ENCODE measurements around the gene NCOA7. TPM values are rescaled to one million over a fixed set of nuclear protein-coding genes. Genes with fewer than 3 reads are reported as not detected.

The NCOA7 gene
- total RNA-seq, 1 donor: 34.0 TPM

DNA sequence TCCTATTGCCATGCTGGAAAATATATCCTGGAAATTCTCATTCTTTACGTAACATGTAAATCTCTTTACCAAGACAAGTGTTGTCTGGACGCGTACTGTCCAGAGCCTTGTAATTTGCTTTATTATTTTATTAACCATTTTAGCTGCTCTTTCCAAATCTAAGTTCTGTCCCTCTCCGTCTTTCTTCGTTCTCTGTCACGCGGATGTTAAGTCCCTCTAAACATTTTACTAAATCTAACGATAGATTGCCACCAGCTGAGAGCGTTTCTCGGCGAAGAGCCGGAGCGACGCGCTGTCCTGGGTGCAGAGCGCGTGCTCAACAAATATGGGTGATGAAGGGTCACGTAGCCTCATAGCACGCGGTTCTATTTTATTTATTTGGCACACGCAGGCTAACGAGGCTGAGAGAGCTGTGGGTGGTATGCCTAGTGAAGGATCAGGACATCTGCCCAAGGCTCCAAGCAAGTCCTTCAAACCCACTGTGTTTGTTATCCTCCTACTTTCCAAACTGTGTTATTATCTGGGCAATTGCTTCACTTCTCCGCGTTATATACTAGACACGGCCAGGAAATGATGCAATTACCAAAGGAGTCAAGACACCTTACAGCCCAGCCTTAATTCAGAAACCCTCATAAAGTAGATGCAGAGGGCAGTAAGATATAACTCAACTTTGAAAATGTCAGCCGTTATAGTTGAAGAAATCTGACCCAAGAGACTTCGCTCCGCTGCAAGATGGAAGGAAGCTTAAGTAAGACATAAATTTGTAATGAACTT, 10.0 kb upstream of the NCOA7 start:
- Histone ChIP-seq H3K9me3 (ENCODE audit: low read depth, low read length) (no peaks in the 10 kb centered on the region), H3K4me3 (ENCODE audit: insufficient read depth, low read length) (peak overlapping the region; percentile 86), H3K27ac (ENCODE audit: low read depth, low read length) (peak overlapping the region; percentile 96), H3K27me3 (ENCODE audit: insufficient read depth, low read length) (peaks cover 6% of the 10 kb centered on the region), H4K20me1 (ENCODE audit: insufficient read depth, low read length) (no peaks in the 10 kb centered on the region), H3K4me2 (ENCODE audit: insufficient read depth, low read length) (peak overlapping the region; percentile 100), H2AFZ (ENCODE audit: low read length) (peak overlapping the region; percentile 97), H3K4me1 (ENCODE audit: insufficient read depth, low read length) (peaks cover 17% of the 10 kb centered on the region), H3K36me3 (ENCODE audit: insufficient read depth, low read length) (no peaks in the 10 kb centered on the region), H3K79me2 (ENCODE audit: insufficient read depth, low read length) (no peaks in the 10 kb centered on the region)
- TF ChIP-seq, protein P1, sequence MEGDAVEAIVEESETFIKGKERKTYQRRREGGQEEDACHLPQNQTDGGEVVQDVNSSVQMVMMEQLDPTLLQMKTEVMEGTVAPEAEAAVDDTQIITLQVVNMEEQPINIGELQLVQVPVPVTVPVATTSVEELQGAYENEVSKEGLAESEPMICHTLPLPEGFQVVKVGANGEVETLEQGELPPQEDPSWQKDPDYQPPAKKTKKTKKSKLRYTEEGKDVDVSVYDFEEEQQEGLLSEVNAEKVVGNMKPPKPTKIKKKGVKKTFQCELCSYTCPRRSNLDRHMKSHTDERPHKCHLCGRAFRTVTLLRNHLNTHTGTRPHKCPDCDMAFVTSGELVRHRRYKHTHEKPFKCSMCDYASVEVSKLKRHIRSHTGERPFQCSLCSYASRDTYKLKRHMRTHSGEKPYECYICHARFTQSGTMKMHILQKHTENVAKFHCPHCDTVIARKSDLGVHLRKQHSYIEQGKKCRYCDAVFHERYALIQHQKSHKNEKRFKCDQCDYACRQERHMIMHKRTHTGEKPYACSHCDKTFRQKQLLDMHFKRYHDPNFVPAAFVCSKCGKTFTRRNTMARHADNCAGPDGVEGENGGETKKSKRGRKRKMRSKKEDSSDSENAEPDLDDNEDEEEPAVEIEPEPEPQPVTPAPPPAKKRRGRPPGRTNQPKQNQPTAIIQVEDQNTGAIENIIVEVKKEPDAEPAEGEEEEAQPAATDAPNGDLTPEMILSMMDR (IDR thresholded peaks at IDR 0.05; ENCODE audit: extremely low read depth, low read depth, low read length): no peak
- DNase-seq (ENCODE audit: insufficient read length, low spot score, missing footprints): peak; percentile 74

GRCh38 chr6:125781314-125781868, 9.4 kb upstream of the NCOA7 start:
- no peaks in the 10 kb centered on the region for H4K20me1 ChIP-seq (ENCODE audit: insufficient read depth, low read length)
- H3K79me2 ChIP-seq (ENCODE audit: insufficient read depth, low read length): no peaks in the 10 kb centered on the region
- peak overlapping the region; percentile 86 for H3K4me3 ChIP-seq (ENCODE audit: insufficient read depth, low read length)
- TF ChIP-seq, protein P1 (IDR thresholded peaks at IDR 0.05; ENCODE audit: extremely low read depth, low read depth, low read length): no peak
- H3K36me3 ChIP-seq (ENCODE audit: insufficient read depth, low read length): no peaks in the 10 kb centered on the region
- H3K4me2 ChIP-seq (ENCODE audit: insufficient read depth, low read length): peak overlapping the region; percentile 100
- DNase-seq (ENCODE audit: insufficient read length, low spot score, missing footprints): no peak
- H3K4me1 ChIP-seq (ENCODE audit: insufficient read depth, low read length): peaks cover 17% of the 10 kb centered on the region
- peaks cover 6% of the 10 kb centered on the region for H3K27me3 ChIP-seq (ENCODE audit: insufficient read depth, low read length)
- H3K9me3 ChIP-seq (ENCODE audit: low read depth, low read length): no peaks in the 10 kb centered on the region
- peak overlapping the region; percentile 97 for H2AFZ ChIP-seq (ENCODE audit: low read length)
- peak overlapping the region; percentile 96 for H3K27ac ChIP-seq (ENCODE audit: low read depth, low read length)

GRCh38 chr6:125784365-125784764, 6.4 kb upstream of the NCOA7 start:
- Histone ChIP-seq H3K27ac (ENCODE audit: low read depth, low read length) (peak overlapping the region; percentile 14), H3K4me1 (ENCODE audit: insufficient read depth, low read length) (peaks cover 21% of the 10 kb centered on the region), H4K20me1 (ENCODE audit: insufficient read depth, low read length) (no peaks in the 10 kb centered on the region), H3K9me3 (ENCODE audit: low read depth, low read length) (no peaks in the 10 kb centered on the region), H3K79me2 (ENCODE audit: insufficient read depth, low read length) (no peaks in the 10 kb centered on the region), H3K4me2 (ENCODE audit: insufficient read depth, low read length) (peak overlapping the region; percentile 9), H2AFZ (ENCODE audit: low read length) (no peak overlapping the region), H3K27me3 (ENCODE audit: insufficient read depth, low read length) (no peaks in the 10 kb centered on the region), H3K4me3 (ENCODE audit: insufficient read depth, low read length) (no peak overlapping the region), H3K36me3 (ENCODE audit: insufficient read depth, low read length) (no peaks in the 10 kb centered on the region)
- TF ChIP-seq, protein P1 (IDR thresholded peaks at IDR 0.05; ENCODE audit: extremely low read depth, low read depth, low read length): no peak
- no peak for DNase-seq (ENCODE audit: insufficient read length, low spot score, missing footprints)

DNA sequence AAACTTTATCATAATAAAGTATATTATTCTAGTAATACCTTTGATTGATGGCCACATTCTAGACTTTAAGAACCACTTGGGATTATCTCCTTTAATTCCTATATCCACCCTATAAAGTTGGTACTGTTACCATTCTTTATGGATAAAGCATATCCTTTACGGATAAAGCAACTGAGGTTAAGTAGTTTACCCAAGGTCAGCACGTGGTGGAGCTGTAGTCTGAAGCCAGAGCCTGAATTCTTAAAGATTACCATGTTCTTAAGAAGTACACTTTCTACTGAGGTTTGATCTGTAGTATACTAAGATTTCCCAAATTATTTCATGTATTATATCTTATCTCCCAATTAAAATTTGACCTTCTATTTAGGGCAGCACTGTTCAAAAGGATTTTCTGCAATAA, 3.0 kb upstream of the NCOA7 start:
- H3K4me2 ChIP-seq (ENCODE audit: insufficient read depth, low read length): no peak overlapping the region
- no peak overlapping the region for H3K4me3 ChIP-seq (ENCODE audit: insufficient read depth, low read length)
- peaks cover 10% of the 10 kb centered on the region for H3K79me2 ChIP-seq (ENCODE audit: insufficient read depth, low read length)
- TF ChIP-seq, protein P1 (IDR thresholded peaks at IDR 0.05; ENCODE audit: extremely low read depth, low read depth, low read length): peak; percentile 45
- DNase-seq (ENCODE audit: insufficient read length, low spot score, missing footprints): peak; percentile 75
- H3K27me3 ChIP-seq (ENCODE audit: insufficient read depth, low read length): no peaks in the 10 kb centered on the region
- no peaks in the 10 kb centered on the region for H3K9me3 ChIP-seq (ENCODE audit: low read depth, low read length)
- no peaks in the 10 kb centered on the region for H3K36me3 ChIP-seq (ENCODE audit: insufficient read depth, low read length)
- H3K4me1 ChIP-seq (ENCODE audit: insufficient read depth, low read length): peaks cover 33% of the 10 kb centered on the region
- H2AFZ ChIP-seq (ENCODE audit: low read length): no peak overlapping the region
- no peak overlapping the region for H3K27ac ChIP-seq (ENCODE audit: low read depth, low read length)
- H4K20me1 ChIP-seq (ENCODE audit: insufficient read depth, low read length): no peaks in the 10 kb centered on the region
